Activated T-helper 1 cell treated with anti-CD3 and anti-CD28 coated beads, Interleukin-2, amount 50 U/mL, for 16 hours (primary cell): ENCODE results near the gene NKX2-2.

Source experiments
- DNase-seq, 2 donors: peaks; one replicate each; pipeline ENCODE4 v3.0.0-alpha.2; 2020; ENCODE audit warnings: low read depth in 1 of 2, low spot score in 1 of 2

Gene NKX2-2

GRCh38 chr20:21522481-21523280 is 8.8 kb upstream of the NKX2-2 start:
- DNase-seq = no peak

GRCh38 chr20:21521596-21522480 is 8.0 kb upstream of the NKX2-2 start:
- DNase-seq = no peak

- DNase-seq = no peak
Observed at GRCh38 chr20:21520702-21521595, 7.1 kb upstream of the NKX2-2 start.

DNA sequence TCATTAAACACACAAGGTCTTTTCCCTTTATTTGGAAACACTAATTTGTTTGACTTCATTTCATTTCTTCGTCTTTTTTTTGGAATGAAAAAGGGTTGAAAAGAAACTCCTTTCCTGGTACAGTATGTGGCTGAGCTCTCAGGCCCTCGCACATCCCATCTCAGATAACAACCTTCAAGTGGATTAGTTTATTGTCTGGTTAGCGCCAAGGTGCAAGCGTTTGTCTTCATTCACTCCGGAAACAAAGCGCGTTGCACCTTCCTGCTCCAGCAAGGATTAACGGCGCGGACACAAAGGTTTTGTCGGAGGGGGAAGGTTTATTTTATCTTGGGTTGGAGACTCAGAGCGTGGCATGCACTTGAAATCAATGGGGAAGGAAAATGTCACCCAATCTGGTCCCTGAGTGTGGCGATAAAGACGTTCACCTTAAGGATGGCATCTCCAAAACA is 5.3 kb upstream of the NKX2-2 start:
- no peak for DNase-seq

DNA sequence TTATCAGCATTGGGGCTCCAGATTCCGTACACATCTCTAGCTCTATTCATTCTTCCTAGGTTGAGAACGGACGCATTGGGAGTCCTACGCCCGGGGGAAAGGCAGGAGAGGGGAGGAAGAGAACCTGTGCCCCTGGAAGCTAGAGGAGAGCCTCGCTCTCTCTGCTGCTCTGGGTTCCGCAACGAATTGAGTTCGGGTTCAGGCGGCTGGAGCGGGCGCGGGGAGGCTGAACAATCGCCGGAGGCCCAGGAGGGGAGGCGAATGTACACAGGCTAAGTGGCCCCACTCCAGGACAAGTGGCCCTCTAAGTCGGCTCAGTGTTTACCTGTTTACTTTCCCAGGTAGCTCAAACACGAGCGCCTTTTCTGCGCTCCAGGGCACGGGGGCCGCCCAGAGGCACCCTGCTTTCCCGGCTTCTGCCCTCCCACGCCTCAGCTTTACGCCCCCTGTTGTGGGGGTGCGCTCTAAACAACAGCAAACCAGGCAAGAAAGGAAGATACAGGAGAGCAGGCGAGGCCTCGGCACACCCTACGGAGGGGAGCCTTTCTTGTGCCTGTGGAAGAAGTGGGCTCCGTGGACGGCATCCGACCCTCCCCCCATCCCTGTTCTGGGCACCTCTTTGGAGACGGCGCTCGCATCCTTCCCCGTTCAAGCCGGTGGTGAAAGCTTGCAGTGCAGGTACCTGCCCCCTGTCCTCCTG is 4.6 kb upstream of the NKX2-2 start:
- DNase-seq = no peak

DNA sequence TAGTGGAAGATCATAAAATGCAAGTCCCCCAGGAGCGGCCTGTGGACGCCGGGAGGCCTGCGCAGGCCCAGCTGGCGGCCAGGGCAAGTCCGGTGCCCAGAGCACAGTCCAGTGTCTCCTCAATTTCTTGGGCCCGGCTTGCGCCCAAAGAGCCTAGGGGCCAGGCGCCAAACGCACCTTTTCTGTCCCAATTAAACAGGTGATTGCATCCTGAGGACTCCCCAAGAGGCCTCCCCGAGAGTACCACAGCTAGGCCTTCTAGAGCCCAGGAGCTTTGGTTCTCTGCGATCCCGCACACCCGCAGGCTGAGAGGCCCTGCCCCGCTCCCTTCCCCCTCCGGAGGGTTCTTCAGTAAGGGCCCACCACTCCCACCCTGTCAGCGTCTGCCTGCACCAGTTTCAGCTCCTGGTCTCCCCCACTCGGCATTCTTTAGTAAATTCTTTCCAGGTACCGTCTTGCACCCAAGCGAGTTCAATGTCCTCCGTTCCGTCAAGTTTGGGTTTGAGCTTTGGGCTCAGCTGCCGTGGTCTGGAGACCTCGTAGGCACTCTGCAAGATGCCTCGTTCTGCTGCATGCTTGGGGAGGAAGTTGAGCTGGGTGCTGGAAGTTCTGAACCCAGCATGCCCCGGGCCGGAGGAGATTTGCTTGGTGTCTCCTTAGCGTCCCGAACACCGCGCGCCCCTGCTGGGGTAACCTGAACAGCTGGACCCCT is 3.9 kb upstream of the NKX2-2 start:
- DNase-seq = no peak

- no peak for DNase-seq
Observed at GRCh38 chr20:21516861-21517565, 3.1 kb upstream of the NKX2-2 start.

- no peak for DNase-seq
Observed at GRCh38 chr20:21516180-21516567, 2.3 kb upstream of the NKX2-2 start.

DNA sequence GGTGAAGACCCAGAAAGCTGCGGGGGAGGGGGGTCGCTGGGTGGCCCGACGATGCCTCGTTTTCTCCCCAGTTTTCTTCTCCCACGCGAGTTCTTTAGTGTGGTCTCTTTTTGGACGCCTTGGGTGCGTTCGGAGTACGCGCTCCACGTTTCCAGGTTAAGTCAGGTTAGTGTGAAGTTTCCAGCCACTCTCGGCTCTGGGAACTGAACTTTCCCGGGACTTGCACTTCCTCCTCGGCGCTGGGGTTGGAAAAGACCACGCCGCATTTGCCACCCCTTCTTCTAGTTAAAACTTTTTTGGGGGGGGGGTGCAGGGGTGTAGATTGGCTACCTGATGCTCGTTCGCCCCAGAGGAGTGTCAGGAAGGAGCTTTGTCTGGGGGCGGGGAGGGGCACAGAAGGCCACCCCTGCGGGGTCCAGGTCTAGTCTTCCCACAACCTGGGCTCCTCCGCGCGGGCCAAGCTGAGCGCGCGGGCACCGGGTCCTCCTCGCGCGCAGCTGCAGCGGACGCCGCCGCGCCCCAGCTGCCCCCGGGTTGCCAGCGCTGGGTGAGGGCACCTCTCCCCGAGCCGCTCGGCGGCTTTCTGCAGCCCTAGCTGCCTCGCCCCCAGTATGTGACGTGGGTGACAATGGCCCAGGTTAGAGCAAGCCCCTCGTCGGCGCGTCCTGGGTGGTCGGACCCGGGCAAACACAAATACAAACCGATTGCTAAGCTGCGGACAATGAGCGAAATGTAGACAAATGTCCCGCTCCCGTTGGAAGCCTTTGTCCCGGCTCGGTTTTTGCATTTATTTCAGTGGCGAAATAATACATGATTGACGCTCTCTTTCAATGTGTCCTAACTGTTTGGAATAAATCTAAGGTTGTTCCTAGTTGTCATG is 1.7 kb upstream of the NKX2-2 start:
- no peak for DNase-seq

- DNase-seq = no peak
Observed at GRCh38 chr20:21514553-21515251, 838 bp upstream of the NKX2-2 start.

GRCh38 chr20:21513181-21513663 is 642 bp downstream of the NKX2-2 start:
- DNase-seq = no peak

DNA sequence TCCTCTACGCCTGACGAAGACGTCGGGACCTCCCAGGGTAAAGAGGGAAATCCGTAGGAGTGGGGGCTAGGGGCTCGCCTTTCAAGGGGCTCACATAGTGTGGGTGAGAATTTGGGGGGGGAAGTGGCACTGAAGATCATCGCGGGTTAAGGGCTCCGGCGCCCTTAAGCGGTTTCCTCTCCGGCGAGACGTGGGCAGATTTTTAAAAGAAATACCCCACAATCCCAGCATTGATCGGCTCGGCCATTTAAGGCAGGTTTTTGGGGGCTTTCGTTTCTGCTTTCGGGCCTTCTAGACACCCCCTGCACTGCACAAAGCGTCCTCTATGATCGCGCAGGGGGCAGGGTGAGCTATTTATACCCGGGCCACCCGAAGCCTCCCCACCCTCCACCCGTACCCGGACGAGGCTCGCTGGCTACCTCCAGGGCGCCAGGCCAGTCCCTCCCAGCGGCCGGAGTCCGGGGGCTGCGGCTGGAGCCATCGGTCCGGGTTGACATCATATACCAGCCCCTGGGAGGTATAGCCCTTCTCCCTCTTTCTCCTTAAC is 1.2 kb downstream of the NKX2-2 start:
- no peak for DNase-seq

- DNase-seq = no peak
Observed at GRCh38 chr20:21511850-21512633, 1.8 kb downstream of the NKX2-2 start.

DNA sequence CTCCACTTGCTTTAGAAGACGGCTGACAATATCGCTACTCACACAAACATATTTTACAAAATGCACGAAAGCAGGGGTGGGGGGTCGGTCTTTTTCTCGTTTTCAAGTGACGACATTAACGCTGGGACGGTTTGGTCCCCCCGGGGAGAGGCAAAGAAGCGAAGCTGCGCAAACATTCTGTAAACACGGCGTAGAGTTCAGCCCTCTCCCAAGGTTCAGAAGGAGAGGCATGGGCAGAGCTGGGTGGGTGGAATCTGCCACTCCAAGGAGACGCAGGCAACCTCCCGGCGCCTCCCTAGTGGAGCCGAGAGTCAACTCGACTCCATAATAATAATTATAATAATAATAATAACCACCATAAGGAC is 2.4 kb downstream of the NKX2-2 start:
- DNase-seq = no peak

DNA sequence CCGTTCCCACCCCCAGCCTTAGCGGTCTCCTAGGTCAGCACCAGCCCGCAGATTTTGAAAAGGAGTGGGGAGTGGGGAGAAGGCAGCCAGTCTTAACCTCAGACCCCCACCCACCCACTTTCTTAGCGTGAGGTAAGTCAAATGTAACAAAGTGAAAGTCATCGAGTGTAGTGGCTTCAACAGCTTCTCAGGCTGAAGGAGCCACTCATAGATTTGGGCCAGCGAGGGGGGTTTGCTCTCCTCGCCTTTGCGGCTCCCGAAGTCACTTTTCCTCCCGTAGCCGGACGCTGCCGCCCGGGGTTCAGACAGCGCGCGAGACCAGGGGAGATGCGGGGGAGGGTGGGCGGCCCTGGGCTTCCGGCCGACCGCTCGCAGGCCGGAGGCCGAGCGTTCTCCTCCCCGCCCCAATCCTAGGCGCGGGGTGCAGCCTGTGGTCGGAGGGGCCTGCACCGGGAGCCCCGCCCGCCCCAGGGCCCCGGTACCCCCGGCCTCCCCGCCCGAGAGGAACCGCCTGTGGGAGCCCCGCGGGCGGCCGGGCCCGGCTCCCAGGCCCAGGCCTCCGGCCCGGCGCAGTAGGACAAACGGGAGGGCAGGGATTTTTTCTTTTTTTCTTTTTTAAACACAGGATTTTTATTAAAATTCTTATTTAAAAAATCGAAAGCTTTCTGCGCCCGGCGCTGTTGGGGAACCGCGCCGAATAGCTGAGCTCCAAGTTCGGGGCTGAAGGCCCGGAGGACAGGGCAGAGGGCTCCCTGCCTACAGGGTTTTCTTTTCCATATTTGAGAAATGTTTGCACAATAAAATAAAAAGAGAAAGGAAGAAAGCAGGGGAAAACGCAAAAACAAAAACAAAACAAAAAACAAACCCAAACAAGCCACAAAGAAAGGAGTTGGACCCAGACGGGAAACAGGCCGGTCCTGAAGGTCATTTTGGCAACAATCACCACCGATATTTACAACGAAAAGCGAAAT is 3.2 kb downstream of the NKX2-2 start:
- no peak for DNase-seq
